Superior temporal gyrus (tissue), 1 donor: Measurements from ENCODE around the gene MRPL10.

Experiments used
- DNase-seq: peaks from one replicate; pipeline ENCODE4 v3.0.0-alpha.2; 2016; ENCODE audit errors: extremely low spot score

Gene MRPL10

DNA sequence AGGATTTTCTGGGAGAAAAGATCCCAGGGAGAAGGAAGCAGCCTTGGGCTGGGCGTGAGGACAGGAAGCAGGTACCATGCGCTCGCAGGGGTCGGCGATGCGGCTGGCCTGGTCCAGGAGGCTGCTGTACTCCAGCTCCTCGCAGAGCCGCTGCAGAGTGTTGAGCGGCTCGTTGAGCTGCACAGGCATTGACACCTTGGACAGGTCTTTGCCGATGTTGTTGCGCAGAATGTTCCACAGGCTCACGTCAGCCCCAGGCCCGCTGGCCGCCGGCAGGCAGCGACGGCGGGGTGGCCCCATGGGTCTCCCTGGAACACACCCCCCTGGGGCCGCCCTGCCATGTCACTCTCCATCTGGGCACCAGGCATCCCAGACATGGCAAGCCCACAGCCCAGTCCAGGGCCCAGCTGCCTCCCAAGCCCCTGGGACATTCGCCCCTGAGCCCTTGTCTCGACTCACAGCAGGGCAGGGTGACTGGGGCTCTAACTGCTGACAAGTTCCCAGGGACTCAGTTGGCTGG, 17.8 kb downstream of the MRPL10 start:
- DNase-seq = no peak

GRCh38 chr17:47813077-47813476, 18.3 kb downstream of the MRPL10 start:
- no peak for DNase-seq

DNA sequence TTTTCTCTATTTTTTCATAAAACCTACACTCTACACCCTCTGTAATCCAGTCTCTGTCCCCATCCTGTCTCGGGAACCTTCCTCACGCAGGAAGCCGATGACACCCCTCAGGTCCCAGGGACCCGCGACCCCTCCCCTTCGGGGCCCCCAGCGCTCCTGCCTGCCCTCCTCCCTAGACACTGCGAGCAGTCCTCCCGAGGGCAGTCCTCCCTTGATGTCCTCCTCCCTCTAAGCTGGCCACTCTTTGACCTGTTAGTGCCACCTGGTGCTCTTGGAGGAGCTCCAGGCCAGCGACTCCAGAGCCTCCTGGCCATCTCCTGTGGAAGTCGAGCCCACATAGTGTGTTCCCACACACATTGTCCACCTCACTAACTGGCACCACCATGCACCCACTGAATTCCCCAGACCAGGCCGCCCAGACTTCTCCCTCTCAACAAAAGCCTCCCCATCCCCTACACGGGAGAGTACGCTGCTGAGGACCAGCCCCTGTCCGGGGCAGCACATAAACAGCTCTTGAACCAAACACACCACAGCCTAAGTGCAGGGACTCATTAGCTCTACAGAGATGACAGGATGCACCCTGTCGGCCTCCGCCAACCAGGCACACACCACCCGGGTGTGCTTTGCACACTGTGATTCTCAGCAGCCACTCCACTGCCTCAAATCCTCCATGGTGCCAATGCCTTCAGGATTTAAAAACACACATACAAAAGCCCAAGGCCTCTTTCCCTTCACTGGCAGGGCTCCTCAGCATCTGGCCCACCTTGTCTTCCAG, 19.0 kb downstream of the MRPL10 start:
- DNase-seq = no peak

DNA sequence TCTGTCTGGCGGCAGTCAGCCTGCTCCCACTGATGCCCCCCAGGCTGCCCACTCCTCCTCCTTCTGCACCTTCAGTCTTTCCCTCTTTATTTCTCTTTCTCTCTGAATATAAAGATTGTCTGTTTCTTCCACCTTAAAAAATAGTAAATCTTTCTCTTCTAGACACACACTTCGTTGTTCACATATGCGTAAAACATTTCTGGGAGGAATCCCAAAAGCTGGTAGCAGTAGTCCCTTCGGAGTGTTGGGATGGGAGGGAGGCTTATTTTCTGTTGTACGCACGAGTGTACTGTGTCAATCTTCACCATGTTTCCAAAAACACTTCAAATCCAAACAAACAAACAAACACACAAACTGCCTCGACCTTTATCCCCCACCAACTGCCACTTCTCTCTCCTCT, 19.6 kb downstream of the MRPL10 start:
- DNase-seq = no peak

DNA sequence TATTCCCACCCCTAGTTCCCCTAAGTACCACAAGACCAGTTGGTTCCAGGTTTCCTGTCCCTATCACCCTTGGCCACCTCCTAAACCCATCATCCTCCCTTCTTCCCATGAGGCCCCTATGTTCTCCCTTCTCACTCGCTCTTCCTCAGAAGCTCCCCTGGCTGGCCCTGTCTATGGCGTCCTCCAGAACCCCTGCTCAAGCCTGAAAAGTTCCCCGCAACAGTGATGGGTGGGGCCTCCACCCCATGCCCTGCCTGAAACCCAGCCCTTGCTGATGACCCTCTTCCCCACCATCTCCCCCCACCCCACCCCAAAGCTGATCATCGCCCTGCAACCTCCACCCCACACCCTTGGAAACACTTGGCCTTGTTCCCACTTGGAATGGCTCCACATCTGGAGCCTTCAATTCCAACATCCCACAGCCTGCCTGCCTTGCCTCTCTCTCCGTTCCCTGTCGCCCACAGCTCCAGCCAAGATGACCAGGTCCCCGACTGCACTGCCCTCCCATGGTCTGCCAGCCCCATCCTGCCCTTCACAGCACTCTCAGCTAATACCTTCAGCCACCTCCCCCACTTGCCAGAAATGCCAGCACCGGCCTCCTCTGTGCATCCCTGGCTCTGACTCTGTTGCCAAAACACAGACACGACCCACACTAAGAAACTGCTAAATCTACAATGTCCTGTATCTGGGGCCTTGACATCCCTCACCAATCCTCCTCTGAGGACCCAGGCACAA, 20.3 kb downstream of the MRPL10 start:
- DNase-seq = no peak

GRCh38 chr17:47810200-47810821, 21.0 kb downstream of the MRPL10 start:
- no peak for DNase-seq

GRCh38 chr17:47808830-47809480, 22.4 kb downstream of the MRPL10 start:
- no peak for DNase-seq

DNA sequence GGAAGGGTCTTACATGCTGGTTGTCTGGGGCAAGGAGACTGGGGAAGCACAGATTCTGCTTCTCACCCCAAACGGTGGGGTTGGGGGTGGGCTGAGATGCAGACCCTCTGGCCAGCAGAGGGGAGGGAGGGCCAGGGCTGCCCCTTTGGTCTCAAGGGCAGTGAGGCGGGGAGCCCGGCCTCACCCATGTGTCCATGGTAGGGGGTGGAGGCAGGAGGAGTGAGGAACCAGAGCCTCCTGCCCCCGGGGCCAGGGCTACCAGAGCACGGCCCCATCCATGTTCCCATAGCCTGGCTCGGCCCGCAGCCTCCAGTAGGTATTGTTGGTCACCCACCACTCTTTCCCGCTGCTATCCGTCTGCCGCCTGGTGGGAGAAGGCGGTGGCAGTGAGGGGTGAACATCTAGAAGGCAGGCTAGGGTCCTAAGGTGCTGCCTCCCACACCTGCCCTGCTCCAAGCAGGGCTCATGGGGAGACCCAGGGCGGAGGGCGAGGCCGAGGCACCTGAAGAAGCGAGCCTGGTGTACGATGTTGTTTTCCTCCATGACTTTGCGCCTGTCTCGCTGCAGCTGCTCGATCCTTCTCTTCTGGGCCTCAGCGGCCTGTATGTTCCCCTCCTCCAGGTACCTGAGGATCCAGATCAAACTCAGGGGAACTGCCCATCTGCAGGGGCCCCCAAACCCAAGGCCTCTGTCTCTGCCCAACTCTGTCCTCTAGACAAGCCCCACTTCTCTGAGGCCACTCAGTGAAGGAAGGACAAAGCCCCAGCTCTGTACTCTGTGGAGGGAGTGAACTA, 23.1 kb downstream of the MRPL10 start:
- no peak for DNase-seq

DNA sequence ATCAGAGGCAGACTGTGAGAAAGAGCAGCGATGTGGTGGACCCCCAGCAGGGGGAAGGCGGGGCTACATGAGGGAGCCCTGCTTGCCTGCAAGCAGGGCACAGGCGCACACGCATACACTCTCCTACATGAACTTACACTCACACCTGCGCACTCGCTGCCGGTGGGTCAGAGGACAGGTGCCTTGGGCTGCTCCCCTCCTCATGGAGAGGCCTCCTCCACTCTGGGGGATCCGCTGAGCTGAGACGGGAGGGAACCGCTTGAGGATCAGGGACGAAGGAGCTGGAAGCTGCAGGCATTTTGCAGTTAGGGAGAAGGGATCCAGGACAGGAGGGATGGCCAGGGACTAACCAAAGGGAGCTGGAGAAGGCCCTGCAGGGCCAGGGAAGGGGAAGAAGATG, 23.9 kb downstream of the MRPL10 start:
- no peak for DNase-seq

GRCh38 chr17:47806913-47807255, 24.5 kb downstream of the MRPL10 start:
- peak; percentile 44 for DNase-seq

DNA sequence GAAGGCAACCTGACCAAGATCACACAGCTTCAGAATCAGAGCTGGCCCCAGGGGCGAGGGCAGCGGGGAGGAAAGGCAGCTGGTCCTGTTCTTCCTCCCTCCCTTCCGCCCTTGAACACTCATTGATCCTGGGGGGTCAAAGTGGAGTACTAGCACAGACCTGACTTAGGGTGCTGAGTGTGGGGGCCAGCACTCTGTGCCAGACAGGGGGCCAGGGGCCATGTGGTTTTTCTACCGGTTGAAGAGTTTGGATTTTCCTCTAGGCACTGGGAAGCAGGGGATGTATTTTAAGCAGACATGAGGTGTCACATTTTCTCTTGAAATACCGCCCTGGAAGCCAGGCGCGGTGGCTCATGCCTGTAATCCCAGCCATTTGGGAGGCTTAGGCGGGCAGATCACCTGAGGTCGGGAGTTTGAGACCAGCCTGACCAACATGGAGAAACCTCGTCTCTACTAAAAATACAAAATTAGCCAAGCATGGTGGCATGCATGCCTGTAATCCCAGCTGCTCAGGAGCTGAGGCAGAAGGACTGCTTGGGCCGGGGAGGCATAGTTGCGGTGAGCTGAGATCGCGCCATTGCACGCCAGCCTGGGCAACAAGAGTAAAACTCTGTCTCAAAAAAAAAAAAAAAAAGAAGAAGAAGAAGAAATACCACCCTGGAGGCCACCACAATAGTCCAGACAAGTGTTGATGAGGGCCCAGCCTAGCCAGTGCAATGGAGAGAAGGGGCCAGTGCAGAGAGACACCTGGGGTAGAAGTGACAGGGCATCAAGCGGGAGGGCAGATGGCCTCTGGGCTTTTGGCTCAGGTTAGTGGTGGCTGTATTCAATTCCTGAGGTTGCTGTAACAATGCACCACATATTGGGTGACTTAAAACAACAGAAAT, 25.1 kb downstream of the MRPL10 start:
- no peak for DNase-seq

GRCh38 chr17:47804461-47804860, 26.9 kb downstream of the MRPL10 start:
- DNase-seq = no peak

GRCh38 chr17:47803751-47804150, 27.6 kb downstream of the MRPL10 start:
- DNase-seq = no peak

- no peak for DNase-seq
Observed at GRCh38 chr17:47803201-47803600, 28.1 kb downstream of the MRPL10 start.

DNA sequence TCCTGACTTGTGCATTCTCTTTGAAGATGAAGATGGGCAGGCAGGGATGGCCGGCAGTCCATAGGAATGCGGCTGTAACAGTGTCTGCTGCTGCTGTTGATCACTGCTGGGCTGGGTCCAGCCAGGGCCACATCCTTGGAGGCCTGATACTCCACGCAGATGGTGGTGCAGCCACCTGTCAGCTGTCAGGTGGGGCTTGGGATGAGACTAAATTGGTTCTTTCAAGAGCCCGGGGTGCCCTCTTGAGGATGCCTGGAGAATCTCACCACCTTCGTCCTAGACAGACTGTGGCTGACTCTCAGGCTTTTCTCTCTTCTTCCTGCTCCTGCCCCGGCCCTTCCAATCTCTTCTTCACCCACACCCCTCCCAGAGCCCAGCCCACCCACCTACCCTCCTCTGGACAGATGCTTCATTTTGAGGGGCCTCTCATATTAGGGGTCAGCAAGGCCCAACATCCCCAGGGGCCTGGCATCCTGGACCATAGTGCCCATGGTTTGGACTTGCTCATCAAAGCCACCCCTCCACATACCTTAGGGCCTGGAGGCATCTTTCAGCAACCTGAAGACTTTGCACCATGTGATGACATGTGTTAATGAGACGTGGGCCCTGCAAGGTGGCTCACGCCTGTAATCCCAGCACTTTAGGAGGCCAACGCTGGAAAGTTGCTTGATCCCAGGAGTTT, 28.9 kb downstream of the MRPL10 start:
- peak; percentile 54 for DNase-seq

DNA sequence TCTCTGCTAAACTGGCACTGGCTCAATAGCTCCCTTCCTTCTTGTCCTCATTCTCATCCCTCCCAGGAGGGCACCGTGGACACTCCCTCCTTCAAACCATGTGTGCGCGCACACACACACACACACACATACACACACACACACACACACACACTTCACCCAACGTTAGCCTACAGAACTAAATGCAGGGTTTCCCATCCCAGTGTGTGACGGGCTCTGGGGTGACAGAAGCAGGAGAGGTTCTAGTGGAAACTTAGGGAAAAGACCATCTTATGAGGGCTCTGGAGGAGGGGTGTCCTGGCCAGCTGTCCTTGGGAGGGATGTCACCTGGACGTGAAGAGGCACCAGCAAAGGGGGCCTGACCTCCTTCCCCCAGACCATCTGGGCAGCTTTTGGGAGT, 29.4 kb downstream of the MRPL10 start:
- DNase-seq = no peak

DNA sequence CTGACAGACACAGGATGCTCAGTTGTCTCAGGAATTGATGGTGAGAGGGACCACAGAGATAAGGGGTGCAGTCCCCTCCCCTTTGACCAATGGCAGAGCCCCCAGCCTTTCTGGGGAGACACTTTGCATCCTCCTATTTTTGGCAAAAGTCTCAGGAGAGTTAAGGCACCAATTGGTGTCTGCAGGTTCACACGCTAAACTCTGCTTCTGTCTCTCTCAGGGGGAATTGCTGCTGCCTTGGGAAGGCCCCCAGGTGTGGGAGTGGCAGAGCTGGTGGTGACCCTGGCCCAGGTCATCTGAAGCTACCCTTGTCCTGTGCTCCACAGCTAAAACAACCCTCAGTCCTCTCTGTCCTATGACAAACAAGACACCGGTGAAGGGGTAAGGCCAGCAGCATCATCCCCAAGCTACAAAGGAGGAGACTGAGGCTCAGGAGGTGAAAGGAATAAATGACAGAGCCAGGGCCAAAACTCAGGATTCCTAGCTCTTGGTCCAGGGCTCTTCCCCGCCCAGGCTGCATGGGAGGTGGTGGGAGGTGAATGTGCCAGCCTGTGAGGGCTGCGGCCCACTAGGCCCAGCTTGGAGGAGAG, 30.1 kb downstream of the MRPL10 start:
- DNase-seq = no peak

DNA sequence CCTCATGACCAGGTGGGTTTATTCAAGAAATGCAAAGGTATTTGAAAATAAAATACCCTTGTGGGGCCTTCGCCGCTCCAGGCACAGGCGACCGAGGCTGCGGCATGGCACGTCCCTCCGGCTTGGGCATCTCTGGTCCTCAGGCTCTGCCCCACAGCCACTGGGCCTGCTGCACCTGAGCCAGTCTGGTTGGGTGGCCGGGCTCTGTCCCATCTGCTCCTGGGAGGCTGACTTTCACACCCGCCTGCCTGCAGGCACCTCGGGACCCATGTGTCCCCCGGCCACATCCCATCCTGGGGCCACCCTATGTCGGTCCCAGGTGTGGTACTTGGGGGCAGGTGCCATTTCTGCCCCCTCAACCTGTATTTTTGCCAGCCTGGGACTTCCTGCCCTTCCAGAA, 30.7 kb downstream of the MRPL10 start:
- DNase-seq = no peak

GRCh38 chr17:47797797-47798196, 33.5 kb downstream of the MRPL10 start:
- DNase-seq = no peak
